H1 (cell line): ENCODE data around the gene RPL39L. TPM values are rescaled to one million over a fixed set of nuclear protein-coding genes. Genes with fewer than 3 reads are reported as not detected.
A peak's percentile ranks its signal among the peaks of the same experiment; 100 is the strongest.

ENCODE experiments used
- CTCF ChIA-PET: fragments of 300-600 bp; sonication (Branson Sonifier 250); formaldehyde crosslinking; loops from one replicate; lab custom pipeline; 2021; ENCODE audit not compliant: partially characterized antibody; lab: Charles Lee
- POLR2A ChIA-PET: fragments of 300-600 bp; sonication (Branson Sonifier 250); formaldehyde crosslinking; loops from one replicate; lab custom pipeline; 2021; ENCODE audit warnings: inconsistent platforms; ENCODE audit not compliant: partially characterized antibody; lab: Charles Lee
- DNase-seq, 2 experiments: peaks; one replicate each; pipeline versions ENCODE4 v3.0.0 to v3.0.0-alpha.2; 2010 to 2022; ENCODE audit warnings: low spot score in 2 of 2, low read depth in 1 of 2, mixed read lengths in 1 of 2
- FAIRE-seq: peaks from 2 replicates; lab custom pipeline; 2011; peaks lifted over from hg19 to GRCh38; lab: Jason Lieb, UNC
- H2AFZ ChIP-seq: 2 replicates; pipeline ENCODE4 v1.8.1; 2012; ENCODE audit warnings: low read length, inconsistent platforms
- H2AK5ac ChIP-seq: 2 replicates; pipeline ENCODE4 v1.6.1; 2013; ENCODE audit warnings: low read depth, low read length
- H2BK120ac ChIP-seq: replicated peaks from 2 replicates; pipeline ENCODE3; 2013; ENCODE audit warnings: low read depth, low read length, inconsistent platforms
- H2BK12ac ChIP-seq: 2 replicates; pipeline ENCODE4 v1.6.1; 2013; ENCODE audit warnings: low read depth, low read length
- H2BK15ac ChIP-seq: 2 replicates; pipeline ENCODE4 v1.6.1; 2013; ENCODE audit warnings: low read length
- H2BK20ac ChIP-seq: 2 replicates; pipeline ENCODE4 v1.6.1; 2013; ENCODE audit warnings: low read length
- H2BK5ac ChIP-seq: 2 replicates; pipeline ENCODE4 v1.6.1; 2013; ENCODE audit warnings: low read depth, low read length
- H3K14ac ChIP-seq: 2 replicates; pipeline ENCODE4 v1.6.1; 2013; ENCODE audit warnings: inconsistent platforms; ENCODE audit not compliant: insufficient read length
- H3K18ac ChIP-seq: 2 replicates; pipeline ENCODE4 v1.6.1; 2013; ENCODE audit warnings: low read length; ENCODE audit errors: extremely low read depth
- H3K23ac ChIP-seq: 2 replicates; pipeline ENCODE4 v1.6.1; 2013; ENCODE audit warnings: inconsistent platforms; ENCODE audit not compliant: insufficient read length
- H3K23me2 ChIP-seq: 2 replicates; pipeline ENCODE4 v1.6.1; 2013; ENCODE audit warnings: low read depth, low read length
- H3K27ac ChIP-seq: 2 replicates; pipeline ENCODE4 v1.6.1; 2011; ENCODE audit warnings: low read depth, low read length, inconsistent platforms
- H3K27me3 ChIP-seq, 4 experiments: replicated peaks in 1 of 4; 1 replicate in 1 of 4; 2 replicates in 3 of 4; pipeline versions ENCODE4 v1.6.1 to v1.8.1; 2011 to 2013; ENCODE audit warnings: low read length in 3 of 4, mild to moderate bottlenecking in 3 of 4, inconsistent platforms in 2 of 4, mixed read lengths in 2 of 4, moderate library complexity in 1 of 4; ENCODE audit not compliant: control insufficient read depth in 3 of 4, insufficient read depth in 3 of 4; ENCODE audit errors: extremely low read depth in 1 of 4
- H3K36me3 ChIP-seq, 4 experiments: 2 replicates each; pipeline versions ENCODE4 v1.6.1 to v1.8.1; 2011 to 2013; ENCODE audit warnings: mild to moderate bottlenecking in 4 of 4, low read length in 3 of 4, moderate library complexity in 2 of 4, control low read depth in 1 of 4, inconsistent platforms in 1 of 4; ENCODE audit not compliant: insufficient read depth in 4 of 4, control insufficient read depth in 2 of 4
- H3K4ac ChIP-seq: replicated peaks from 2 replicates; pipeline ENCODE3; 2013; ENCODE audit warnings: low read length, low read depth, mixed read lengths, inconsistent platforms; ENCODE audit not compliant: insufficient read length
- H3K4me1 ChIP-seq, 4 experiments: replicated peaks in 1 of 4; 1 replicate in 1 of 4; 2 replicates in 3 of 4; pipeline versions ENCODE4 v1.6.1 to v1.8.1; 2011 to 2013; ENCODE audit warnings: low read length in 3 of 4, inconsistent platforms in 2 of 4, mixed read lengths in 1 of 4; ENCODE audit not compliant: insufficient read depth in 4 of 4, control insufficient read depth in 3 of 4
- H3K4me2 ChIP-seq, 2 experiments: 2 replicates each; pipeline versions ENCODE4 v1.6.1 to v1.8.1; 2011 to 2013; ENCODE audit warnings: low read depth in 2 of 2, low read length in 2 of 2, control low read depth in 1 of 2, inconsistent platforms in 1 of 2, mild to moderate bottlenecking in 1 of 2; ENCODE audit not compliant: insufficient read depth in 1 of 2
- H3K4me3 ChIP-seq, 4 experiments: fragments of 200-600, 300-600 bp in 1 of 4; sonication (generic), shearing (Covaris generic), sonication (Bioruptor Twin) in 1 of 4; 2 replicates each; pipeline versions ENCODE4 v1.5.1 to v1.8.1; 2011 to 2016; ENCODE audit warnings: low read length in 4 of 4, low read depth in 3 of 4, control low read depth in 2 of 4, inconsistent platforms in 2 of 4, mild to moderate bottlenecking in 2 of 4, mixed read lengths in 1 of 4, moderate library complexity in 1 of 4; ENCODE audit not compliant: insufficient read depth in 2 of 4; ENCODE audit errors: extremely low read depth in 1 of 4
- H3K56ac ChIP-seq: replicated peaks from 2 replicates; pipeline ENCODE3; 2013; ENCODE audit warnings: low read depth, mild to moderate bottlenecking, mixed read lengths, low read length, inconsistent platforms; ENCODE audit not compliant: insufficient read length
- H3K79me1 ChIP-seq: 2 replicates; pipeline ENCODE4 v1.6.1; 2013; ENCODE audit warnings: low read depth, low read length, control low read depth
- H3K79me2 ChIP-seq, 2 experiments: 2 replicates each; pipeline versions ENCODE4 v1.6.1 to v1.8.1; 2012 to 2013; ENCODE audit warnings: low read length in 2 of 2, mild to moderate bottlenecking in 2 of 2, inconsistent platforms in 1 of 2; ENCODE audit not compliant: insufficient read depth in 2 of 2, control insufficient read depth in 1 of 2
- H3K9ac ChIP-seq, 4 experiments: replicated peaks in 1 of 4; 1 replicate in 1 of 4; 2 replicates in 3 of 4; pipeline versions ENCODE4 v1.6.1 to v1.8.1; 2011 to 2013; ENCODE audit warnings: low read depth in 3 of 4, low read length in 3 of 4, control low read depth in 2 of 4, mild to moderate bottlenecking in 2 of 4, moderate library complexity in 2 of 4, inconsistent platforms in 1 of 4; ENCODE audit errors: extremely low read depth in 1 of 4
- H3K9me3 ChIP-seq, 2 experiments: 2 replicates each; pipeline versions ENCODE4 v1.6.1 to v1.8.1; 2012 to 2013; ENCODE audit warnings: mild to moderate bottlenecking in 2 of 2, moderate library complexity in 2 of 2, control low read depth in 1 of 2, inconsistent platforms in 1 of 2, low read depth in 1 of 2, low read length in 1 of 2, mixed read lengths in 1 of 2; ENCODE audit not compliant: insufficient read depth in 2 of 2
- H4K20me1 ChIP-seq, 2 experiments: replicated peaks in 1 of 2; 2 replicates each; pipeline versions ENCODE3 to v1.8.1; 2011 to 2013; ENCODE audit warnings: inconsistent platforms in 2 of 2, low read length in 2 of 2, mild to moderate bottlenecking in 1 of 2; ENCODE audit not compliant: insufficient read depth in 2 of 2, control insufficient read depth in 1 of 2
- H4K5ac ChIP-seq: 2 replicates; pipeline ENCODE4 v1.6.1; 2013; ENCODE audit warnings: low read length, low read depth, mixed read lengths, inconsistent platforms; ENCODE audit not compliant: insufficient read length
- H4K8ac ChIP-seq: 2 replicates; pipeline ENCODE4 v1.8.0; 2013; ENCODE audit warnings: mild to moderate bottlenecking, moderate library complexity, low read length, inconsistent platforms; ENCODE audit not compliant: insufficient read depth; ENCODE audit errors: extremely low read depth
- H4K91ac ChIP-seq: replicated peaks from 2 replicates; pipeline ENCODE3; 2013; ENCODE audit warnings: low read length, mixed read lengths, inconsistent platforms; ENCODE audit not compliant: insufficient read length
- ASH2L ChIP-seq: fragments of 200-600, 300-600 bp; sonication (generic); IDR thresholded peaks from one replicate; pipeline ENCODE4 v1.7.1; 2017; ENCODE audit warnings: low read length
- JUN ChIP-seq: IDR thresholded peaks from 2 replicates; pipeline ENCODE4 v1.6.1; 2011; ENCODE audit warnings: low read depth, mild to moderate bottlenecking, improper control_type of control experiment, low read length
- MAFK ChIP-seq: IDR thresholded peaks from 2 replicates; pipeline ENCODE4 v1.6.1; 2012; ENCODE audit warnings: low read depth, mild to moderate bottlenecking, improper control_type of control experiment, low read length
- RAD21 ChIP-seq, 2 experiments: IDR thresholded peaks in 1 of 2; conservative IDR thresholded peaks in 1 of 2; 2 replicates each; pipeline ENCODE4 v1.6.1; 2011; ENCODE audit warnings: low read depth in 2 of 2, low read length in 2 of 2, improper control_type of control experiment in 1 of 2, inconsistent platforms in 1 of 2, mild to moderate bottlenecking in 1 of 2, moderate library complexity in 1 of 2
- SP4 ChIP-seq: IDR thresholded peaks from 2 replicates; pipeline ENCODE4 v1.6.1; 2012; ENCODE audit warnings: low read length, inconsistent platforms
- TBP ChIP-seq: IDR thresholded peaks from 2 replicates; pipeline ENCODE4 v1.6.1; 2011; ENCODE audit warnings: low read depth, low read length, improper control_type of control experiment
- YY1 ChIP-seq: IDR thresholded peaks from 2 replicates; pipeline ENCODE4 v1.6.1; 2011; ENCODE audit warnings: low read depth, mild to moderate bottlenecking, low read length
- WGBS, 2 experiments: shearing (Covaris generic) in 1 of 2; methylation state at CpG; one replicate each; pipeline versions ENCODE4 v1.1.6 to v1.1.7; 2013 to 2015; ENCODE audit warnings: low lambda C conversion rate in 2 of 2, mixed read lengths in 2 of 2, inconsistent platforms in 1 of 2, low coverage in 1 of 2, missing lambda C conversion rate in 1 of 2; ENCODE audit not compliant: insufficient replicate concordance in 2 of 2, insufficient coverage in 1 of 2, insufficient read length in 1 of 2; ENCODE audit errors: extremely low coverage in 1 of 2, missing lambda C conversion rate in 1 of 2; 5-methylcytosine and 5-hydroxymethylcytosine counted together
- long read RNA-seq, 2 experiments: library from RNA in 1 of 2; library from capped mRNA in 1 of 2; stranded (forward); transcript quantifications; one replicate each; pipeline ENCODE4 v2.0.0, GENCODE V29; 2021; ENCODE audit warnings: inconsistent platforms in 1 of 2
- polyA minus RNA-seq, 3 experiments: library from RNA; depleted of rRNA, polyadenylated mRNA; stranded (reverse); fragments of >200 nt; gene quantifications; 1 replicate in 2 of 3; 2 replicates in 1 of 3; pipeline ENCODE4 v1.2.3, GENCODE V29; 2011
- polyA plus RNA-seq, 7 experiments: library from polyadenylated mRNA; depleted of rRNA in 3 of 7; stranded (reverse) in 5 of 7; unstranded in 2 of 7; fragments of >200 nt in 5 of 7; fragments of 200-250 nt in 2 of 7; gene quantifications; 1 replicate in 5 of 7; 2 replicates in 1 of 7; 4 replicates in 1 of 7; pipeline versions ENCODE4 v1.2.1 to v1.2.3, GENCODE V29; 2011 to 2013; ENCODE audit warnings: missing spikeins in 2 of 7, mixed read lengths in 2 of 7
- total RNA-seq: library from RNA; stranded (reverse); fragmentation: NEBNext Ultra II Directional; extraction: Animal tissue kit (Norgen Biotek cat#: 25700); gene quantifications from 2 replicates; pipeline ENCODE4 v1.2.1, GENCODE V29; 2021

Gene RPL39L
- total RNA-seq: 67.7 and 77.0 TPM in 2 replicates
- 36.8 and 51.8 TPM in 2 replicates for polyA plus RNA-seq (2011; rRNA removed)
- polyA plus RNA-seq (2011; cell fraction: cytosol; rRNA removed): 59.5 TPM
- 43.3 TPM for polyA plus RNA-seq (2011; cell fraction: nucleus; rRNA removed)
- 96.0 to 139 TPM (median 107 TPM) in 4 replicates for polyA plus RNA-seq (2012, experiment 1 of 2)
- polyA plus RNA-seq (2012, experiment 2 of 2): 131 TPM
- 96.7 TPM for polyA plus RNA-seq (2013, experiment 1 of 2)
- polyA plus RNA-seq (2013, experiment 2 of 2): 93.2 TPM
- 28.6 and 30.4 TPM in 2 replicates for polyA minus RNA-seq (2011; rRNA and poly(A)+ RNA removed)
- 68.5 TPM for polyA minus RNA-seq (2011; cell fraction: cytosol; rRNA and poly(A)+ RNA removed)
- 96.7 TPM for polyA minus RNA-seq (2011; cell fraction: nucleus; rRNA and poly(A)+ RNA removed)
- long read RNA-seq, experiment 1, transcript RPL39L-202 (4 exons, 749 nt): minor isoform, 10 of 112 reads
- long read RNA-seq, experiment 1, transcript RPL39L-201 (3 exons, 756 nt): major isoform, 31 of 112 reads
- long read RNA-seq, experiment 1, partial matches to known transcripts: 13 of 112 reads
- long read RNA-seq, experiment 1, other reads (novel, unspliced or antisense): 58 of 112 reads
- long read RNA-seq, experiment 2, transcript RPL39L-201 (3 exons, 756 nt): major isoform, 7 of 54 reads
- long read RNA-seq, experiment 2, partial matches to known transcripts: 19 of 54 reads
- long read RNA-seq, experiment 2, other reads (novel, unspliced or antisense): 28 of 54 reads

- H3K9me3 ChIP-seq: peaks cover 0 to 9% of the 10 kb centered on the region in 2 experiments; a peak in 3 of 4 replicates
- WGBS, 2 experiments: 3% methylated on average over 49 of the region's 69 CpGs; no CpG with 5 or more reads in 1 of the 2 experiments
- peak within 1 kb of the TSS; percentile 49 to 78 for H3K4me2 ChIP-seq
- ChIA-PET CTCF (interaction anchor here (0.5 to 9.3 kb wide), 40 partner anchors 11 to 1655 kb away, joined by 3 to 95 read pairs (median 4); partner anchors contain the start of gene RTP1), POLR2A (interaction anchor here (0.9 to 2.3 kb wide), 7 partner anchors 10 to 356 kb away, joined by 3 to 9 read pairs (median 5); partner anchors contain the start of gene EIF4A2)
- peaks cover 0 to 24% (median 7%) of the 10 kb centered on the region in 4 experiments; a peak in 3 of 8 replicates for H3K36me3 ChIP-seq
- peak within 1 kb of the TSS; percentile 78 for H3K27ac ChIP-seq
- H3K4me3 ChIP-seq: peak within 1 kb of the TSS; percentile 49 to 72 (median 59)
- H3K4ac ChIP-seq: no peak within 1 kb of the TSS
- H2BK12ac ChIP-seq: no peak within 1 kb of the TSS
- 0 out of 2 replicates have a peak, but pooled peaks cover 2% of the 10 kb centered on the region for H3K79me1 ChIP-seq
- H3K4me1 ChIP-seq: peaks cover 0 to 3% (median 0%) of the 10 kb centered on the region in 4 experiments; a peak in 2 of 7 replicates
- H4K91ac ChIP-seq: peak within 1 kb of the TSS; percentile 66
- H3K9ac ChIP-seq: peak within 1 kb of the TSS; percentile 80 to 92 (median 86)
- no peak for FAIRE-seq
- peak within 1 kb of the TSS; percentile 83 for H4K5ac ChIP-seq
- peaks cover 2% of the 10 kb centered on the region; the same call in 1 of the 2 replicates for H3K23me2 ChIP-seq
- H3K14ac ChIP-seq: no peak within 1 kb of the TSS
- H2AFZ ChIP-seq: peak within 1 kb of the TSS; percentile 96; the same call in 1 of the 2 replicates
- peak within 1 kb of the TSS; percentile 87 for H2BK5ac ChIP-seq
- no peaks in the 10 kb centered on the region for H3K27me3 ChIP-seq
- no peak within 1 kb of the TSS for H2BK20ac ChIP-seq
- peaks cover 0 to 4% of the 10 kb centered on the region in 2 experiments; a peak in 2 of 4 replicates for H3K79me2 ChIP-seq
- no peaks in the 10 kb centered on the region for H4K20me1 ChIP-seq
- DNase-seq: peak; percentile 75 to 95
- H3K56ac ChIP-seq: peak within 1 kb of the TSS; percentile 83
- peak within 1 kb of the TSS; percentile 4; the same call in 1 of the 2 replicates for H2AK5ac ChIP-seq
- no peak within 1 kb of the TSS for H2BK15ac ChIP-seq
- H2BK120ac ChIP-seq: no peak within 1 kb of the TSS
- H4K8ac ChIP-seq: peak within 1 kb of the TSS; percentile 97; the same call in 1 of the 2 replicates
- H3K18ac ChIP-seq: peak within 1 kb of the TSS; percentile 91
- H3K23ac ChIP-seq: no peak within 1 kb of the TSS
- no peak for TF ChIP-seq SP4
- peak; percentile 88 for TF ChIP-seq ASH2L
- no peak for TF ChIP-seq JUN
- peak; percentile 53 to 69; a peak in 3 of 4 replicates for TF ChIP-seq RAD21 (IDR thresholded peaks at IDR 0.05 in 1 of 2, conservative IDR thresholded peaks at IDR 0.05 in 1 of 2; ENCODE audit: low read depth in 2 of 2, low read length in 2 of 2)
- TF ChIP-seq MAFK: no peak
- TF ChIP-seq YY1: peak; percentile 48; the same call in 1 of the 2 replicates
- peak; percentile 59; the same call in 1 of the 2 replicates for TF ChIP-seq TBP
These were observed at the start of gene RPL39L for GRCh38 chr3:187139126-187139894. Gene RPL39L (minus strand): TSS chr3:187139496. CDS start chr3:187121300, 18,196 bp downstream.
